ENCODE data around the gene GNAL.

GNAL gene

GRCh38 chr18:11821643-11822237 lies 132.7 kb downstream of the GNAL start:
- no peak for ATAC-seq

GRCh38 chr18:11823545-11823944 lies 134.5 kb downstream of the GNAL start:
- ATAC-seq = no peak
- TF ChIP-seq CREB5 (CRISPR knock-in tag; IDR thresholded peaks at IDR 0.05; ENCODE audit: low read depth) (no peak), CSRNP3 (CRISPR knock-in tag; IDR thresholded peaks at IDR 0.05) (no peak), ZFP30 (CRISPR knock-in tag; IDR thresholded peaks at IDR 0.05) (no peak), ZNF70 (CRISPR knock-in tag; IDR thresholded peaks at IDR 0.05) (no peak), ESRRG (CRISPR knock-in tag; IDR thresholded peaks at IDR 0.05) (no peak), ZC3H10 (CRISPR knock-in tag; IDR thresholded peaks at IDR 0.05) (no peak), GLIS3 (CRISPR knock-in tag; IDR thresholded peaks at IDR 0.05) (no peak), ZFP3 (CRISPR knock-in tag; IDR thresholded peaks at IDR 0.05) (no peak), ARNTL (CRISPR knock-in tag; IDR thresholded peaks at IDR 0.05; ENCODE audit: borderline replicate concordance, low read depth) (no peak), ISL1 (CRISPR knock-in tag; IDR thresholded peaks at IDR 0.05) (no peak), CSDC2 (CRISPR knock-in tag; IDR thresholded peaks at IDR 0.05) (no peak), PATZ1 (CRISPR knock-in tag; IDR thresholded peaks at IDR 0.05; ENCODE audit: borderline replicate concordance) (no peak), TOX (CRISPR knock-in tag; IDR thresholded peaks at IDR 0.05; ENCODE audit: borderline replicate concordance) (no peak), OSR1 (CRISPR knock-in tag; IDR thresholded peaks at IDR 0.05) (no peak), POU6F1 (CRISPR knock-in tag; IDR thresholded peaks at IDR 0.05; ENCODE audit: borderline replicate concordance, low read depth) (no peak), ZNF565 (CRISPR knock-in tag; conservative IDR thresholded peaks at IDR 0.05; ENCODE audit: low read depth) (no peak), ZNF8 (CRISPR knock-in tag; IDR thresholded peaks at IDR 0.05) (no peak), TSHZ2 (CRISPR knock-in tag; IDR thresholded peaks at IDR 0.05) (no peak), TCF4 (CRISPR knock-in tag; IDR thresholded peaks at IDR 0.05; ENCODE audit: borderline replicate concordance) (no peak)

More at GRCh38 chr18:11821643-11822237, 132.7 kb downstream of the GNAL start:
- TF ChIP-seq CSDC2 (CRISPR knock-in tag; IDR thresholded peaks at IDR 0.05) (no peak), POU6F1 (CRISPR knock-in tag; IDR thresholded peaks at IDR 0.05; ENCODE audit: borderline replicate concordance, low read depth) (no peak), ZFP30 (CRISPR knock-in tag; IDR thresholded peaks at IDR 0.05) (no peak), GLIS3 (CRISPR knock-in tag; IDR thresholded peaks at IDR 0.05) (no peak), TOX (CRISPR knock-in tag; IDR thresholded peaks at IDR 0.05; ENCODE audit: borderline replicate concordance) (no peak), CSRNP3 (CRISPR knock-in tag; IDR thresholded peaks at IDR 0.05) (no peak), ARNTL (CRISPR knock-in tag; IDR thresholded peaks at IDR 0.05; ENCODE audit: borderline replicate concordance, low read depth) (no peak), OSR1 (CRISPR knock-in tag; IDR thresholded peaks at IDR 0.05) (no peak), ISL1 (CRISPR knock-in tag; IDR thresholded peaks at IDR 0.05) (no peak), SNAI2 (CRISPR knock-in tag; IDR thresholded peaks at IDR 0.05) (no peak), ESRRG (CRISPR knock-in tag; IDR thresholded peaks at IDR 0.05) (no peak), TCF4 (CRISPR knock-in tag; IDR thresholded peaks at IDR 0.05; ENCODE audit: borderline replicate concordance) (no peak)
